Measurements from ENCODE around the gene RMND1.

GRCh38 chr6:151388997-151389617 is 62.8 kb downstream of the RMND1 start:
- TF ChIP-seq, protein P1, sequence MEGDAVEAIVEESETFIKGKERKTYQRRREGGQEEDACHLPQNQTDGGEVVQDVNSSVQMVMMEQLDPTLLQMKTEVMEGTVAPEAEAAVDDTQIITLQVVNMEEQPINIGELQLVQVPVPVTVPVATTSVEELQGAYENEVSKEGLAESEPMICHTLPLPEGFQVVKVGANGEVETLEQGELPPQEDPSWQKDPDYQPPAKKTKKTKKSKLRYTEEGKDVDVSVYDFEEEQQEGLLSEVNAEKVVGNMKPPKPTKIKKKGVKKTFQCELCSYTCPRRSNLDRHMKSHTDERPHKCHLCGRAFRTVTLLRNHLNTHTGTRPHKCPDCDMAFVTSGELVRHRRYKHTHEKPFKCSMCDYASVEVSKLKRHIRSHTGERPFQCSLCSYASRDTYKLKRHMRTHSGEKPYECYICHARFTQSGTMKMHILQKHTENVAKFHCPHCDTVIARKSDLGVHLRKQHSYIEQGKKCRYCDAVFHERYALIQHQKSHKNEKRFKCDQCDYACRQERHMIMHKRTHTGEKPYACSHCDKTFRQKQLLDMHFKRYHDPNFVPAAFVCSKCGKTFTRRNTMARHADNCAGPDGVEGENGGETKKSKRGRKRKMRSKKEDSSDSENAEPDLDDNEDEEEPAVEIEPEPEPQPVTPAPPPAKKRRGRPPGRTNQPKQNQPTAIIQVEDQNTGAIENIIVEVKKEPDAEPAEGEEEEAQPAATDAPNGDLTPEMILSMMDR (IDR thresholded peaks at IDR 0.05), result no peak
- TF ChIP-seq ZFX (IDR thresholded peaks at IDR 0.05; ENCODE audit: borderline replicate concordance), result no peak
